ENCODE data around the gene KIF18B. TPM values are rescaled to one million over a fixed set of nuclear protein-coding genes. Genes with fewer than 3 reads are reported as not detected.

KIF18B gene
- total RNA-seq, 1 donor from 2014 or later: 83.6 TPM

GRCh38 chr17:44878627-44879221 lies 68.8 kb downstream of the KIF18B start:
- intact Hi-C loops (cut with micrococcal nuclease): no loop called here

GRCh38 chr17:44877121-44877520 lies 70.5 kb downstream of the KIF18B start:
- intact Hi-C loops (cut with micrococcal nuclease): no loop called here

- intact Hi-C loops (cut with micrococcal nuclease): no loop called here
Measured at GRCh38 chr17:44875761-44876160, 71.8 kb downstream of the KIF18B start.

Other genes with a start within 250 kb of the KIF18B start
- gene DBF4B, start 239.1 kb downstream of the KIF18B start, total RNA-seq: 26.1 and 27.4 TPM in 2 replicates
- 0.09 and 0.25 TPM in 2 replicates for gene ADAM11, start 188.8 kb downstream of the KIF18B start, total RNA-seq
- gene GJC1, start 117.5 kb downstream of the KIF18B start, total RNA-seq: 2.1 and 2.2 TPM in 2 replicates
- gene HIGD1B, start 99.9 kb downstream of the KIF18B start, total RNA-seq: not detected in 2 replicates
- gene EFTUD2, start 48.3 kb downstream of the KIF18B start, total RNA-seq: 147 and 159 TPM in 2 replicates
- gene GFAP, start 32.3 kb downstream of the KIF18B start, total RNA-seq: not detected in 2 replicates
- 0.45 and 0.52 TPM in 2 replicates for gene C1QL1, start 20.5 kb upstream of the KIF18B start, total RNA-seq
- gene DCAKD, start 103.9 kb upstream of the KIF18B start, total RNA-seq: 28.6 and 28.7 TPM in 2 replicates
- gene NMT1, start 113.5 kb upstream of the KIF18B start, total RNA-seq: 122 and 125 TPM in 2 replicates
- 2.6 and 3.5 TPM in 2 replicates for gene PLCD3, start 184.7 kb upstream of the KIF18B start, total RNA-seq
- 12.6 and 15.2 TPM in 2 replicates for gene ACBD4, start 187.9 kb upstream of the KIF18B start, total RNA-seq
- 33.3 and 35.4 TPM in 2 replicates for gene HEXIM1, start 200.7 kb upstream of the KIF18B start, total RNA-seq
- 5.6 and 5.8 TPM in 2 replicates for gene HEXIM2, start 214.1 kb upstream of the KIF18B start, total RNA-seq